ENCODE data around the gene TRDMT1. TPM values are rescaled to one million over a fixed set of nuclear protein-coding genes. Genes with fewer than 3 reads are reported as not detected.

Gene TRDMT1
- total RNA-seq, 2 donors from 2014 or later, result 3.3 to 6.7 TPM

GRCh38 chr10:17183110-17183509 lies 18.4 kb downstream of the TRDMT1 start:
- no peaks in the 10 kb centered on the region for H3K36me3 Mint-ChIP-seq (ENCODE audit: low read depth)
- ATAC-seq (replicated peaks), result no peak
- H3K27me3 Mint-ChIP-seq, result no peaks in the 10 kb centered on the region
- no peak overlapping the region for H3K27ac Mint-ChIP-seq
- no peak overlapping the region for H3K4me3 Mint-ChIP-seq
- no peaks in the 10 kb centered on the region for H3K9me3 Mint-ChIP-seq
- no peaks in the 10 kb centered on the region for H3K4me1 Mint-ChIP-seq

GRCh38 chr10:17181751-17182150 lies 19.7 kb downstream of the TRDMT1 start:
- no peaks in the 10 kb centered on the region for H3K27me3 Mint-ChIP-seq
- no peaks in the 10 kb centered on the region for H3K4me1 Mint-ChIP-seq
- no peak overlapping the region for H3K27ac Mint-ChIP-seq
- no peaks in the 10 kb centered on the region for H3K9me3 Mint-ChIP-seq
- H3K4me3 Mint-ChIP-seq, result no peak overlapping the region
- H3K36me3 Mint-ChIP-seq (ENCODE audit: low read depth), result no peaks in the 10 kb centered on the region
- ATAC-seq (replicated peaks), result no peak

GRCh38 chr10:17181110-17181509 lies 20.4 kb downstream of the TRDMT1 start:
- H3K9me3 Mint-ChIP-seq, result no peaks in the 10 kb centered on the region
- no peak overlapping the region for H3K4me3 Mint-ChIP-seq
- no peaks in the 10 kb centered on the region for H3K4me1 Mint-ChIP-seq
- no peaks in the 10 kb centered on the region for H3K27me3 Mint-ChIP-seq
- H3K27ac Mint-ChIP-seq, result no peak overlapping the region
- H3K36me3 Mint-ChIP-seq (ENCODE audit: low read depth), result no peaks in the 10 kb centered on the region
- no peak for ATAC-seq (replicated peaks)

DNA sequence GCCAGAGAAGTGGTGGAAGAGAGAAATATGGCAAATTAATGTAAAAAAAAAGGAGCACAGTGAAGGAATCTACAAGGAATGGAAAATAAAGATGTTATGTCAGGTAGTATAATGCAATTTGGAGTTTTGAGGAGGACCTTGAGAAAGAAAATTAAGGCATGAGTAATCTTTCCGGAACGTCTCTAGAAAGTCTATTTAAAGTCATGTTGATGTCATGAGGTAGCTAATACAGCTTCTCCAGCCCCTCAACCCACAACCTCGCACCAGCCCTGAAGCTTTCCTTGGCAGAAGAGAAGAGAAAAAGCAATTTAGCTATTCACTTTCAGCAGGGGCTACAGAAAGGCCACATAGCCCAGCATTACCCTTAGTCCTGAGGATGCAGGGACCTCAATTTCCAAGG lies 22.5 kb downstream of the TRDMT1 start:
- H3K27me3 Mint-ChIP-seq, result no peaks in the 10 kb centered on the region
- no peaks in the 10 kb centered on the region for H3K9me3 Mint-ChIP-seq
- no peak overlapping the region for H3K27ac Mint-ChIP-seq
- ATAC-seq (replicated peaks), result no peak
- no peak overlapping the region for H3K4me3 Mint-ChIP-seq
- H3K36me3 Mint-ChIP-seq (ENCODE audit: low read depth), result no peaks in the 10 kb centered on the region
- no peaks in the 10 kb centered on the region for H3K4me1 Mint-ChIP-seq

- Mint-ChIP-seq H3K9me3 (no peaks in the 10 kb centered on the region), H3K4me1 (no peaks in the 10 kb centered on the region), H3K4me3 (no peak overlapping the region), H3K36me3 (ENCODE audit: low read depth) (peaks cover 5% of the 10 kb centered on the region), H3K27ac (no peak overlapping the region), H3K27me3 (no peaks in the 10 kb centered on the region)
- ATAC-seq (replicated peaks), result no peak
Measured at GRCh38 chr10:17178006-17178405, 23.5 kb downstream of the TRDMT1 start.

DNA sequence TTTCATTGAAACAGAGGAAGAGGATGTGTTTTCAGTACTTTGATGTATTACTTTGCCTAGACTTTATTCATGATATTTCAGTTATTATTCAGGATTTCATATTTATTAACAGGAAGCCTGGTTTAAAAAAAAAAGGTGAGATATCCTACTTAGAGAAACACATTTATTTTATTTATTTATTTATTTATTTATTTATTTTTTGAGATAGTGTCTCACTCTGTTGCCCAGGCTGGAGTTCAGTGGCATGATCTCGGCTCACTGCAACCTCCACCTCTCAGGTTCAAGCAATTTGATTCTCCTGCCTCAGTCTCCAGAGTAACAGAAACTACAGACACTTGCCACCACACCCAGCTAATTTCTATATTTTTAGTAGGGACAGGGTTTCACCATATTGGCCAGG lies 24.5 kb downstream of the TRDMT1 start:
- Mint-ChIP-seq H3K27me3 (no peaks in the 10 kb centered on the region), H3K4me3 (no peak overlapping the region), H3K36me3 (ENCODE audit: low read depth) (peaks cover 5% of the 10 kb centered on the region), H3K27ac (no peak overlapping the region), H3K9me3 (no peaks in the 10 kb centered on the region), H3K4me1 (no peaks in the 10 kb centered on the region)
- no peak for ATAC-seq (replicated peaks)

DNA sequence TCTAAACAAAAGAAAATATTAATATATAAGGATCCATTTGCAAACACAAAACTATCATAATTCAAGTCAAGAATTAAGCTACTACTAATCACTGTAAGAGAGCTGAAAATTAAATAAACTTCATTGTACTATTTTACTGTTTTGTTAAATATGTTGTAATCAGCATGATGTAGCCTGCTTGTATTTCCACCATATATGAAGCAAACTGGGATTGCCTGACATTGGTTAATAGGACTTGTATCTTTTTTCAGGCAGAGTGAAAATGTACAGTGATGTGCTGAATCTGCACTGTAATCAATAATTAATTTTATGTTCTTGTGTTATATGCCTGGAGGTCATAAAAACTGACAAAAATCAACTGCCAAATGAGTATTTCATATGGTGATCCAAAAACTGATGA lies 25.4 kb downstream of the TRDMT1 start:
- H3K4me3 Mint-ChIP-seq, result peak overlapping the region; percentile 53
- H3K27ac Mint-ChIP-seq, result no peak overlapping the region
- no peaks in the 10 kb centered on the region for H3K27me3 Mint-ChIP-seq
- H3K4me1 Mint-ChIP-seq, result no peaks in the 10 kb centered on the region
- peaks cover 11% of the 10 kb centered on the region for H3K36me3 Mint-ChIP-seq (ENCODE audit: low read depth)
- no peak for ATAC-seq (replicated peaks)
- H3K9me3 Mint-ChIP-seq, result no peaks in the 10 kb centered on the region

- peak; percentile 42 for ATAC-seq (replicated peaks)
- no peaks in the 10 kb centered on the region for H3K4me1 Mint-ChIP-seq
- no peaks in the 10 kb centered on the region for H3K9me3 Mint-ChIP-seq
- peak overlapping the region; percentile 53 for H3K4me3 Mint-ChIP-seq
- H3K27ac Mint-ChIP-seq, result peak overlapping the region; percentile 41
- H3K36me3 Mint-ChIP-seq (ENCODE audit: low read depth), result peaks cover 11% of the 10 kb centered on the region
- H3K27me3 Mint-ChIP-seq, result no peaks in the 10 kb centered on the region
Measured at GRCh38 chr10:17175551-17175950, 25.9 kb downstream of the TRDMT1 start.

- H3K4me1 Mint-ChIP-seq, result no peaks in the 10 kb centered on the region
- ATAC-seq (replicated peaks), result no peak
- no peaks in the 10 kb centered on the region for H3K9me3 Mint-ChIP-seq
- peaks cover 11% of the 10 kb centered on the region for H3K36me3 Mint-ChIP-seq (ENCODE audit: low read depth)
- H3K27ac Mint-ChIP-seq, result no peak overlapping the region
- peak overlapping the region; percentile 53 for H3K4me3 Mint-ChIP-seq
- H3K27me3 Mint-ChIP-seq, result no peaks in the 10 kb centered on the region
Measured at GRCh38 chr10:17174626-17175025, 26.8 kb downstream of the TRDMT1 start.

DNA sequence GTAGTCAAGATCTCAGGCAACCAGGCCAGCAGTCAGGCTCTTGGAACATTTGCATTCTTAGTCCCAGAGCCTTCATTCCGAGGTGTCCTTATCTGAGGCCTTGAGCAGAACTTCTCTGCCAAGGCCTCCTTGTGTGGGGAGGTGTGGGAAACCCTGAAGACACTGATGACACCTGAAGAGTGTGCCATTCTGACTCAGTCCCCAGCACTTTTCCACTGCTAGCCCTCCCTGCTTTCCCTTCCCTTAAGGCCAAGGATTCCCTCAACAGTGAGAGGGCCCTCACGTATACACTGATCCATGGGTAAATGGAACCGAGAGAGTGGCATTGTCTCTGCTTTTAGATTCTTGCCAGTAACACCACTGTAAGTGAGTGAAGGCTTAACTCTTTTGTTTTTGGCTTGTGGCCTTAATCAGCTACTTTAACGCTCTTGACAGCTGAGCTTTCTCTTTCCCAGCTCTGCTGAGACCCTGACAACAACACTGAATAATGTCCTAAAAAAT lies 30.3 kb downstream of the TRDMT1 start:
- peak overlapping the region; percentile 12 for H3K27ac Mint-ChIP-seq
- H3K9me3 Mint-ChIP-seq, result no peaks in the 10 kb centered on the region
- H3K27me3 Mint-ChIP-seq, result no peaks in the 10 kb centered on the region
- ATAC-seq (replicated peaks), result no peak
- no peaks in the 10 kb centered on the region for H3K4me1 Mint-ChIP-seq
- H3K36me3 Mint-ChIP-seq (ENCODE audit: low read depth), result peaks cover 11% of the 10 kb centered on the region
- H3K4me3 Mint-ChIP-seq, result no peak overlapping the region

GRCh38 chr10:17169803-17170202 lies 31.7 kb downstream of the TRDMT1 start:
- Mint-ChIP-seq H3K27ac (no peak overlapping the region), H3K27me3 (no peaks in the 10 kb centered on the region), H3K4me1 (no peaks in the 10 kb centered on the region), H3K4me3 (no peak overlapping the region), H3K36me3 (ENCODE audit: low read depth) (peaks cover 11% of the 10 kb centered on the region), H3K9me3 (no peaks in the 10 kb centered on the region)
- no peak for ATAC-seq (replicated peaks)

- H3K9me3 Mint-ChIP-seq, result no peaks in the 10 kb centered on the region
- ATAC-seq (replicated peaks), result no peak
- H3K4me1 Mint-ChIP-seq, result no peaks in the 10 kb centered on the region
- no peak overlapping the region for H3K27ac Mint-ChIP-seq
- H3K36me3 Mint-ChIP-seq (ENCODE audit: low read depth), result peaks cover 4% of the 10 kb centered on the region
- no peaks in the 10 kb centered on the region for H3K27me3 Mint-ChIP-seq
- no peak overlapping the region for H3K4me3 Mint-ChIP-seq
Measured at GRCh38 chr10:17166699-17167098, 34.8 kb downstream of the TRDMT1 start.

DNA sequence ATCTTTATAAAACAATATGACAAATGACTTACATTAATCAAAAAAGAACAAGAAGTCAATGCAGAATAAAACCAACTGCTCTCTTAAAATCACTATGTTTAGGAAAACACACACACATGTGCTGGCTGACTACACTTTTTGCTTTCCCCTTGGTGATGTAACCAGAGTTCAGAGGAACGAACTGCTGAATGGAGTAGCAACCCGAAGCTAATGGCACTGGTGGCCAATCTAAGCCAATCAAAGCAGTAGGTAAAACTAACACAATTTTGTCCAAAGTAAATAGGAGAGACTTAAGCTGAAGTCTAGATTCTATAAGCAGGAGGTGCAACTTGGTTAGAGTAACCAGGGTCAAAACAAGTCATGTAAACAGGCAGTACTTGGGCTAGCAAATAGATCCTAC lies 38.6 kb downstream of the TRDMT1 start:
- H3K4me1 Mint-ChIP-seq, result no peaks in the 10 kb centered on the region
- no peak for ATAC-seq (replicated peaks)
- H3K4me3 Mint-ChIP-seq, result no peak overlapping the region
- no peaks in the 10 kb centered on the region for H3K27me3 Mint-ChIP-seq
- H3K36me3 Mint-ChIP-seq (ENCODE audit: low read depth), result no peaks in the 10 kb centered on the region
- H3K9me3 Mint-ChIP-seq, result no peaks in the 10 kb centered on the region
- H3K27ac Mint-ChIP-seq, result no peak overlapping the region

- Mint-ChIP-seq H3K9me3 (no peaks in the 10 kb centered on the region), H3K4me3 (no peak overlapping the region), H3K27ac (no peak overlapping the region), H3K4me1 (no peaks in the 10 kb centered on the region), H3K27me3 (no peaks in the 10 kb centered on the region), H3K36me3 (ENCODE audit: low read depth) (no peaks in the 10 kb centered on the region)
- ATAC-seq (replicated peaks), result no peak
Measured at GRCh38 chr10:17161775-17162174, 39.7 kb downstream of the TRDMT1 start.

DNA sequence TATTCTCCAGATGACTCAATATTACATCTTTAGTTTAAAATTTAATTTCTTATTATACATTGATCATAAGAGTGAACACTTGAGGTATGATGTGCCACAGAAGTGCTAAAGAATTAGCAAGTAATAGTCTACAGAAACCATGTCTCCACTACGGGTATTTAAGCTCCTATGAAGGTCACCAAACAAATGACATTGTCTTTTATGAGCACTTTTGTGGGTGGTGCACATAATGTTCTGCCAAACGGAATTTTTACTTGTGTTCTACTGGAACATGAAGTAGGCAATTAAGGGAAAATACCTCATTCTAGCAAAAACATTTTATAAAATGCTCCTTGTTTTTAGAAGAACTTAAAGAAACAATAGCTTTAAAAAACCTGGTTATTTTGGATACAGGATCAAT lies 44.4 kb downstream of the TRDMT1 start:
- H3K36me3 Mint-ChIP-seq (ENCODE audit: low read depth), result no peaks in the 10 kb centered on the region
- H3K4me3 Mint-ChIP-seq, result no peak overlapping the region
- H3K27me3 Mint-ChIP-seq, result no peaks in the 10 kb centered on the region
- ATAC-seq (replicated peaks), result no peak
- H3K27ac Mint-ChIP-seq, result no peak overlapping the region
- H3K9me3 Mint-ChIP-seq, result no peaks in the 10 kb centered on the region
- H3K4me1 Mint-ChIP-seq, result no peaks in the 10 kb centered on the region

- Mint-ChIP-seq H3K9me3 (no peaks in the 10 kb centered on the region), H3K4me3 (no peak overlapping the region), H3K4me1 (no peaks in the 10 kb centered on the region), H3K27ac (no peak overlapping the region), H3K27me3 (no peaks in the 10 kb centered on the region), H3K36me3 (ENCODE audit: low read depth) (no peaks in the 10 kb centered on the region)
- ATAC-seq (replicated peaks), result no peak
Measured at GRCh38 chr10:17155826-17156225, 45.6 kb downstream of the TRDMT1 start.

Measured in activated T-helper 17 cell treated with anti-CD3 and anti-CD28 coated beads, Interleukin-2, amount 50 U/mL, for 72 hours (primary cell).